ENCODE measurements around the gene TNNI3K. TPM values are rescaled to one million over a fixed set of nuclear protein-coding genes. Genes with fewer than 3 reads are reported as not detected.

TNNI3K gene
- total and polyA plus RNA-seq, 10 of the 15 experiments (the other 5 are each of a cell fraction or from before 2014, with no cell fraction given), result 0.14 to 1.6 (median 0.44) TPM; not detected in 4

DNA sequence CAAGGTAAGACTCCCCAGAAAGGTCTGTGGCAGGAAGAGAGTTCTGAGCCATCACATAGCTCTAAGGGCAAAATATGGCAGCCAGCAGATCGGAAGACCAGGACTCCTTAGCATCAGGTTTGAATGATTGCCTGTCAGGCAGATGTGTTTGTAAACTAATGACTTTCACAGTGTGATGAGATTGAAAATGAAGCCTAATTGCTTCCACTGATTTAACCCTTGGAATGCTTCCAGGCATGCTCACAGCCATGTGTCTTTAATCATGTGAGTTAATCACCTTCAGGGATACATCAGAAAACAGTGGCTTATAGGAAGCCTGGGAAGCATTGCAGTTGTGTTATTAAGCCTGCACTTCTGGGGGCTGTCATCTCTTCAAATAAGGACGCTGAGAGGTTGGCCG is 194.4 kb downstream of the TNNI3K start (continued):
- TF ChIP-seq, protein P1, sequence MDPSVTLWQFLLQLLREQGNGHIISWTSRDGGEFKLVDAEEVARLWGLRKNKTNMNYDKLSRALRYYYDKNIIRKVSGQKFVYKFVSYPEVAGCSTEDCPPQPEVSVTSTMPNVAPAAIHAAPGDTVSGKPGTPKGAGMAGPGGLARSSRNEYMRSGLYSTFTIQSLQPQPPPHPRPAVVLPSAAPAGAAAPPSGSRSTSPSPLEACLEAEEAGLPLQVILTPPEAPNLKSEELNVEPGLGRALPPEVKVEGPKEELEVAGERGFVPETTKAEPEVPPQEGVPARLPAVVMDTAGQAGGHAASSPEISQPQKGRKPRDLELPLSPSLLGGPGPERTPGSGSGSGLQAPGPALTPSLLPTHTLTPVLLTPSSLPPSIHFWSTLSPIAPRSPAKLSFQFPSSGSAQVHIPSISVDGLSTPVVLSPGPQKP (IDR thresholded peaks at IDR 0.05; ENCODE audit: low read depth, low read length), result no peak
- TF ChIP-seq CREM (IDR thresholded peaks at IDR 0.05; ENCODE audit: low read depth), result no peak
- no peak for TF ChIP-seq BACH1 (IDR thresholded peaks at IDR 0.05; ENCODE audit: borderline replicate concordance)
- TF ChIP-seq, protein P2, sequence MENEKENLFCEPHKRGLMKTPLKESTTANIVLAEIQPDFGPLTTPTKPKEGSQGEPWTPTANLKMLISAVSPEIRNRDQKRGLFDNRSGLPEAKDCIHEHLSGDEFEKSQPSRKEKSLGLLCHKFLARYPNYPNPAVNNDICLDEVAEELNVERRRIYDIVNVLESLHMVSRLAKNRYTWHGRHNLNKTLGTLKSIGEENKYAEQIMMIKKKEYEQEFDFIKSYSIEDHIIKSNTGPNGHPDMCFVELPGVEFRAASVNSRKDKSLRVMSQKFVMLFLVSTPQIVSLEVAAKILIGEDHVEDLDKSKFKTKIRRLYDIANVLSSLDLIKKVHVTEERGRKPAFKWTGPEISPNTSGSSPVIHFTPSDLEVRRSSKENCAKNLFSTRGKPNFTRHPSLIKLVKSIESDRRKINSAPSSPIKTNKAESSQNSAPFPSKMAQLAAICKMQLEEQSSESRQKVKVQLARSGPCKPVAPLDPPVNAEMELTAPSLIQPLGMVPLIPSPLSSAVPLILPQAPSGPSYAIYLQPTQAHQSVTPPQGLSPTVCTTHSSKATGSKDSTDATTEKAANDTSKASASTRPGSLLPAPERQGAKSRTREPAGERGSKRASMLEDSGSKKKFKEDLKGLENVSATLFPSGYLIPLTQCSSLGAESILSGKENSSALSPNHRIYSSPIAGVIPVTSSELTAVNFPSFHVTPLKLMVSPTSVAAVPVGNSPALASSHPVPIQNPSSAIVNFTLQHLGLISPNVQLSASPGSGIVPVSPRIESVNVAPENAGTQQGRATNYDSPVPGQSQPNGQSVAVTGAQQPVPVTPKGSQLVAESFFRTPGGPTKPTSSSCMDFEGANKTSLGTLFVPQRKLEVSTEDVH (IDR thresholded peaks at IDR 0.05; ENCODE audit: low read depth, partially characterized antibody), result no peak
- TF ChIP-seq IKZF2 (IDR thresholded peaks at IDR 0.05), result no peak
- no peak for TF ChIP-seq ZBED1 (IDR thresholded peaks at IDR 0.05; ENCODE audit: borderline replicate concordance)
- TF ChIP-seq BMI1 (IDR thresholded peaks at IDR 0.05; ENCODE audit: borderline replicate concordance), result no peak
- TF ChIP-seq NFXL1 (IDR thresholded peaks at IDR 0.05; ENCODE audit: borderline replicate concordance), result no peak
- TF ChIP-seq KLF5 (IDR thresholded peaks at IDR 0.05; ENCODE audit: partially characterized antibody), result no peak

DNA sequence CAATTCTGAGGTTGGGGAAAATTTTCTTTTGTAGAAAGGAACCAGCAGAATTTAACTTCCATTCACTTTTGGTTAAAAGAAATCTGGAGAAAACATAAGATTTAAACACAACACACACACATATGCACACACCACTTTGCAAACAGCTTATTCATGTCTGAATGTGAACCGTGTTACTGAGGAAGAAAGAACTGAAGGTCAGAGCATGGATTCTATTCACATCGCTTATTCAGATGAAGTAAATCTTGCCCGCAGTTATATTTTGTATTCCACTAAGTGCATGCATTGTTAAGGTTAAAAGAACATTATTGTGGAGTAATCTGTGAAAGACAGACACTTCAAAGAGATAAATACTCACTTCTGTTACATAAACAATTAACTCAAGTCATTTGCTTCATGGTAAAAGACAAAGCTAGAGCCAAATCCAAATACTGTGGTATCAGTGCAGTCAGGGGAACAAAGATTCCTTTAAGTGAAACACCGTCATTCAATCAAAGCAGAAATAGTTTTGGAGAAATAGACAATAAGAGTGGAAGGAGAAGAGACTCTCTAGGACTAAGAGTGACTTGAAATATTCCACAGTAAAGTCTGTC is 195.3 kb downstream of the TNNI3K start:
- ChIA-PET POLR2A (no interaction called here), SMC1A (ENCODE audit: uncharacterized antibody, unreplicated experiment) (no interaction called here), RAD21 (ENCODE audit: unreplicated experiment) (no interaction called here), CTCF (interaction anchor here (1.5 kb wide), 1 partner anchor 38 kb away, joined by 3 read pairs; no protein-coding TSS in a partner anchor)
- no TSS peak for BruUV-seq (replicated peaks)
- FAIRE-seq, result no peak
- no peak overlapping the region for H2AFZ ChIP-seq (ENCODE audit: control insufficient read depth, low read depth, low read length)
- H3K4me2 ChIP-seq (ENCODE audit: control insufficient read depth, insufficient read depth), result no peak overlapping the region
- H3K27ac ChIP-seq (ENCODE audit: control insufficient read depth, insufficient read depth), result no peak overlapping the region
- ATAC-seq, result no peak
- no peaks in the 10 kb centered on the region for H4K20me1 ChIP-seq (ENCODE audit: control insufficient read depth, insufficient read depth)
- H3K9me3 ChIP-seq (replicated peaks; ENCODE audit: control insufficient read depth, insufficient read depth, low read length), result no peaks in the 10 kb centered on the region
- H3K9ac ChIP-seq (ENCODE audit: control insufficient read depth, insufficient read depth, low read length), result no peak overlapping the region
- in situ Hi-C loops (cut with MboI) (no loop called here), intact Hi-C loops (cut with micrococcal nuclease; ENCODE audit: unreplicated experiment) (no loop called here)
- no peak overlapping the region for H3K4me3 ChIP-seq
- no peak for DNase-seq (ENCODE audit: low read depth, low spot score)
- no peaks in the 10 kb centered on the region for H3K27me3 ChIP-seq (replicated peaks in 1 of 2; ENCODE audit: control insufficient read depth in 2 of 2, insufficient read depth in 2 of 2, low read length in 1 of 2)
- H3K79me2 ChIP-seq (ENCODE audit: control insufficient read depth, insufficient read depth, low read length), result no peaks in the 10 kb centered on the region
- H3K4me1 ChIP-seq (ENCODE audit: control insufficient read depth, insufficient read depth, low read length), result no peaks in the 10 kb centered on the region
- no peaks in the 10 kb centered on the region for H3K36me3 ChIP-seq (ENCODE audit: control insufficient read depth in 2 of 2, insufficient read depth in 2 of 2, low read length in 1 of 2)
- WGBS (ENCODE audit: insufficient coverage, insufficient replicate concordance, low lambda C conversion rate, missing lambda C conversion rate), result 35% methylated on average over 4 of the region's 4 CpGs
- TF ChIP-seq, protein P3, sequence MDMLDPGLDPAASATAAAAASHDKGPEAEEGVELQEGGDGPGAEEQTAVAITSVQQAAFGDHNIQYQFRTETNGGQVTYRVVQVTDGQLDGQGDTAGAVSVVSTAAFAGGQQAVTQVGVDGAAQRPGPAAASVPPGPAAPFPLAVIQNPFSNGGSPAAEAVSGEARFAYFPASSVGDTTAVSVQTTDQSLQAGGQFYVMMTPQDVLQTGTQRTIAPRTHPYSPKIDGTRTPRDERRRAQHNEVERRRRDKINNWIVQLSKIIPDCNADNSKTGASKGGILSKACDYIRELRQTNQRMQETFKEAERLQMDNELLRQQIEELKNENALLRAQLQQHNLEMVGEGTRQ (IDR thresholded peaks at IDR 0.05; ENCODE audit: borderline replicate concordance, low read depth, low read length), result no peak
- TF ChIP-seq MEF2B (IDR thresholded peaks at IDR 0.05; ENCODE audit: partially characterized antibody, poor library complexity, severe bottlenecking), result no peak
- no peak for TF ChIP-seq POU2F2 (IDR thresholded peaks at IDR 0.05; ENCODE audit: borderline replicate concordance, low read depth, low read length)
- TF ChIP-seq SMAD1 (IDR thresholded peaks at IDR 0.05; ENCODE audit: low read depth, partially characterized antibody), result no peak
- no peak for TF ChIP-seq STAT3 (IDR thresholded peaks at IDR 0.05; ENCODE audit: low read depth, low read length)
- TF ChIP-seq SMC3 (IDR thresholded peaks at IDR 0.05; ENCODE audit: borderline replicate concordance, low read length), result no peak
- no peak for TF ChIP-seq RFX5 (IDR thresholded peaks at IDR 0.05; ENCODE audit: low read depth, low read length)
- TF ChIP-seq, protein P4, sequence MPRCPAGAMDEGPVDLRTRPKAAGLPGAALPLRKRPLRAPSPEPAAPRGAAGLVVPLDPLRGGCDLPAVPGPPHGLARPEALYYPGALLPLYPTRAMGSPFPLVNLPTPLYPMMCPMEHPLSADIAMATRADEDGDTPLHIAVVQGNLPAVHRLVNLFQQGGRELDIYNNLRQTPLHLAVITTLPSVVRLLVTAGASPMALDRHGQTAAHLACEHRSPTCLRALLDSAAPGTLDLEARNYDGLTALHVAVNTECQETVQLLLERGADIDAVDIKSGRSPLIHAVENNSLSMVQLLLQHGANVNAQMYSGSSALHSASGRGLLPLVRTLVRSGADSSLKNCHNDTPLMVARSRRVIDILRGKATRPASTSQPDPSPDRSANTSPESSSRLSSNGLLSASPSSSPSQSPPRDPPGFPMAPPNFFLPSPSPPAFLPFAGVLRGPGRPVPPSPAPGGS (IDR thresholded peaks at IDR 0.05; ENCODE audit: borderline replicate concordance, insufficient read depth, low read depth, low read length, poor library complexity, severe bottlenecking), result no peak
- no peak for TF ChIP-seq RUNX3 (IDR thresholded peaks at IDR 0.05; ENCODE audit: low read length)

Measured in GM12878 (cell line).